Pancreas (tissue), 10 donors: ENCODE results near the gene FIBCD1. TPM values are rescaled to one million over a fixed set of nuclear protein-coding genes. Genes with fewer than 3 reads are reported as not detected.

Source experiments
- ATAC-seq, 4 donors: fragments of 200-7000 bp; cut with Tn5 transposase; one replicate each; pipeline versions ENCODE4 v1.8.0 to v1.9.1; 2020; ENCODE audit warnings: mild to moderate bottlenecking in 4 of 4, moderate library complexity in 4 of 4
- DNase-seq, 6 donors: peaks; one replicate each; pipeline ENCODE4 v3.0.0-alpha.2; 2020
- FAIRE-seq: peaks from 2 replicates; lab custom pipeline; 2012; peaks lifted over from hg19 to GRCh38; lab: Jason Lieb, UNC
- H3K27ac ChIP-seq, 4 donors: fragments of 200-600 bp; sonication (generic); 1 replicate in 3 of 4; 2 replicates in 1 of 4; pipeline versions ENCODE4 v1.5.0 to v1.8.0; 2020
- H3K27me3 ChIP-seq, 4 donors: fragments of 200-600 bp; one replicate each; pipeline ENCODE4 v1.8.0; 2021
- H3K36me3 ChIP-seq, 3 donors: fragments of 200-600 bp; sonication (generic) in 1 of 3; one replicate each; pipeline versions ENCODE4 v1.5.0 to v1.8.0; 2020 to 2021
- H3K4me1 ChIP-seq, 3 donors: fragments of 200-600 bp; one replicate each; pipeline ENCODE4 v1.8.0; 2021
- H3K4me3 ChIP-seq, 4 donors: fragments of 200-600 bp; sonication (generic) in 2 of 4; one replicate each; pipeline versions ENCODE4 v1.5.0 to v1.8.0; 2020 to 2021
- H3K9me3 ChIP-seq, 4 donors: fragments of 200-600 bp; one replicate each; pipeline ENCODE4 v1.8.0; 2021
- WGBS, 2 donors: extraction: QIAGEN DNeasy Blood & Tissue Kit; methylation state at CpG; one replicate each; pipeline ENCODE4 v1.1.7; 2013; 5-methylcytosine and 5-hydroxymethylcytosine counted together
- intact Hi-C, 3 donors: fragments of 100-400 bp; cut with DNase I; formaldehyde crosslinking; loops; one replicate each; pipeline versions ENCODE4 v1.11.1 to v1.14.2; 2022
- polyA plus RNA-seq, 2 donors: library from polyadenylated mRNA; stranded (reverse); fragments of 200-250 nt; gene quantifications; one replicate each; pipeline ENCODE4 v1.2.3, GENCODE V29; 2013
- total RNA-seq, 6 donors: library from RNA; stranded (reverse); fragmentation: NEBNext Ultra II Directional in 4 of 6; extraction: Animal tissue kit (Norgen Biotek cat#: 25700) in 4 of 6; gene quantifications; one replicate each; pipeline versions ENCODE4 v1.2.1 to v1.2.4, GENCODE V29; 2021 to 2023
- TF ChIP-seq, protein P1 (sequence below), 4 donors: fragments of 200-600 bp; sonication (generic) in 3 of 4; IDR thresholded peaks; one replicate each; pipeline versions ENCODE4 v1.5.0 to v1.8.0; 2021; ENCODE audit warnings: antibody characterized with exemption in 4 of 4
- donor health status: healthy with polysubstance abuse.
- donor health status: DM: no; HTN: no; CAD: no; lungs with moderate emphysema.
- donor health status: DM: no; HTN: no; CAD: no.
- donor health status: control.
- donor health status: control.
- donor health status: Bipolar disorder and iron deficiency.
- donor health status: DM: yes; HTN: yes; CAD: no.
- donor health status: DM: no; HTN: no; CAD: no.
- donor health status: DM: no; HTN: no; CAD: no.
- donor health status: DM: yes; HTN: yes; CAD: no.

The FIBCD1 gene
- total and polyA plus RNA-seq, 8 donors = 0.47 TPM; not detected in 7

DNA sequence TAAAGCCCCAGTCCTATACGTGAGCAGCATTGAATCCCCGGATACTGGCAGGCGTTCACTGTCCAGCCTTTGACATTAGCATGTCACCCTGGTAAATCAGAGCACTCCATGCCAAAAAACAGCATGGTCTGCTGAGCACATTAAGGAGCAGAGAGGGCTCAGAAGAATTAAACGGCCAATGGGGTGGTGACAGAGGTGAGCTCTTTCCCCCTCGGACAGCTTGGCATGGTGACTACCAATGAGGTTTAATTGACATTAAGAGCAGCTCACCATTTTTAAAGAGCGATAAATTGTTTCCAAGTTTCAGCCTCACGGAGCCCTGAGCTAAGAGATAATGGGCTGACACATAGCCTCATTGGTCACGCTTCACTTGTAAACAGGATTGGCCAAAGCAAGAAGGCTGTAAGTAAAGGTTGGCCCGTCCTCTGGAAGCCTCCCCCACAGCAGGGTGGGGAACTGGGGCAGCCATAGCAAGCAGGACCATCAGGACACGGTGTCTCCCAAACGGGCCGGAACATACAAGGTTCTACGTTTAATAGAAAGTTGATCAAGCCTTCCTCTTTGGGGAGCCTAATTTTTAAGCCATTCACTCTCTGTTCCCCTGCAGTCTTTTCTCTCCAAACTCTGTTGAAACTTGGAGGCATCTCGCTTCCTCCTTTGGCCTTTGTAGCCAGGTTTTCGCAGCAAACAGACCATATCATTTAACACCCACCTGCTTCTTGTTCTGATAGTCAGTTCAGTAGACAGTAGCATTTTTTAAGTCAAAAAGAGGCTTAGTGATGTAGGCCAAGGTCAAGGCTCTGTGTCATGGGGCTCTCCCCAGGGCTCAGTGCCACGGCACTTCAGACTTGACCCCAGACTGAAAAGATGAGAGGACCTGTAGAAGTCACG lies 68.3 kb downstream of the FIBCD1 start:
- intact Hi-C loops = no loop called here
- no peak overlapping the region for H3K27ac ChIP-seq

DNA sequence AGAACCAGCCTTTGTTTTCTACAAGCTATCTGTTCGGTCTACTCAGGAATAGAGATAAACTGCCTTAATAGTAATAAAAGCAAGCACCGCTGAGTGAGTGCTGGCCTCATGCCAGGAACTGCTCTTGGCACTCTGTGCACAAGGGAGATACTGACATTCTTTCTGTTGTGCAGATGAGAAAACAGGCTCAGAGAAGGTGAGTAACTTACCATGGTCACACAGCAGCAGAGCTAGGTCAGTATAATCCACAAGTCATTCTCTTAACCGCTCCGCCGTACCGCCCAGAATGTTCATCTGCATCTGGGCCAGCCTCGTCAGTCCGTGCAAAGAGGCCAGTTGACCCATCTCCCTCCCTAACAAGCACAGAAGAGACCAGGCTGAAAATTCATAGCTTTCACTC lies 69.8 kb downstream of the FIBCD1 start:
- ATAC-seq (no peak), FAIRE-seq (no peak), DNase-seq (peak in 4 of 6 donors; percentile 21 to 72 (median 44))
- TF ChIP-seq, protein P1, sequence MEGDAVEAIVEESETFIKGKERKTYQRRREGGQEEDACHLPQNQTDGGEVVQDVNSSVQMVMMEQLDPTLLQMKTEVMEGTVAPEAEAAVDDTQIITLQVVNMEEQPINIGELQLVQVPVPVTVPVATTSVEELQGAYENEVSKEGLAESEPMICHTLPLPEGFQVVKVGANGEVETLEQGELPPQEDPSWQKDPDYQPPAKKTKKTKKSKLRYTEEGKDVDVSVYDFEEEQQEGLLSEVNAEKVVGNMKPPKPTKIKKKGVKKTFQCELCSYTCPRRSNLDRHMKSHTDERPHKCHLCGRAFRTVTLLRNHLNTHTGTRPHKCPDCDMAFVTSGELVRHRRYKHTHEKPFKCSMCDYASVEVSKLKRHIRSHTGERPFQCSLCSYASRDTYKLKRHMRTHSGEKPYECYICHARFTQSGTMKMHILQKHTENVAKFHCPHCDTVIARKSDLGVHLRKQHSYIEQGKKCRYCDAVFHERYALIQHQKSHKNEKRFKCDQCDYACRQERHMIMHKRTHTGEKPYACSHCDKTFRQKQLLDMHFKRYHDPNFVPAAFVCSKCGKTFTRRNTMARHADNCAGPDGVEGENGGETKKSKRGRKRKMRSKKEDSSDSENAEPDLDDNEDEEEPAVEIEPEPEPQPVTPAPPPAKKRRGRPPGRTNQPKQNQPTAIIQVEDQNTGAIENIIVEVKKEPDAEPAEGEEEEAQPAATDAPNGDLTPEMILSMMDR (IDR thresholded peaks at IDR 0.05) = no peak
- Histone ChIP-seq H3K27me3 (no peaks in the 10 kb centered on the region), H3K36me3 (peaks cover 0 to 9% (median 3%) of the 10 kb centered on the region in 3 donors), H3K9me3 (no peaks in the 10 kb centered on the region), H3K27ac (no peak overlapping the region), H3K4me1 (peaks cover 8 to 16% (median 11%) of the 10 kb centered on the region in 3 donors), H3K4me3 (no peak overlapping the region)
- intact Hi-C loops = loop anchor here in 2 of 3 donors (5.0 to 10.0 kb wide), 2 partner anchors 73 to 164 kb away; no protein-coding TSS in a partner anchor
- WGBS, 2 donors = 73% methylated on average over 8 of the region's 8 CpGs

More for the DNA sequence above, 68.3 kb downstream of the FIBCD1 start:
- FAIRE-seq (no peak), ATAC-seq (no peak), DNase-seq (peak in 1 of 6 donors; percentile 17)
- 91 to 92% methylated on average over 17 of the region's 17 CpGs for WGBS, 2 donors
- TF ChIP-seq, protein P1 (IDR thresholded peaks at IDR 0.05) = no peak
- Histone ChIP-seq H3K27me3 (no peaks in the 10 kb centered on the region), H3K4me3 (no peak overlapping the region), H3K9me3 (no peaks in the 10 kb centered on the region), H3K4me1 (peaks cover 8 to 16% (median 11%) of the 10 kb centered on the region in 3 donors), H3K36me3 (peaks cover 0 to 24% (median 11%) of the 10 kb centered on the region in 3 donors)

DNA sequence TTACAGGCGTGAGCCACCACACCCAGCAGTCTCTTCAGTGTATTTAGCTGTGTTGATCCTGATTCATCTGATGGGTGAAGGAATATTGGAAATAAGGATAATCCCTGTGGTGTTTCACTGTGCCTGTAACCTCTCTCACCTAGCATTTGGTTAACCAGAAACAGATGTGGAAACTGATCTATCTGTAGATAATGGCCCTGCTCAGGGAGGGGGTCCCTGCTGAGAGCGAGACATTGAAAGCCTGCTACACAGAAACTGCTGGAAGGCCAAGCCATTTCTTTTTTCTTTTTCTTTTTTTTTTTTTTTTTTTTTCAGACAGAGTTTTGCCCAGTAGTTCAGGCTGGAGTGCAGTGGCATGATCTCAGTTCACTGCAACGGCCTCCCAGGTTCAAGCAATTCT lies 70.8 kb downstream of the FIBCD1 start:
- Histone ChIP-seq H3K27me3 (no peaks in the 10 kb centered on the region), H3K9me3 (no peaks in the 10 kb centered on the region), H3K36me3 (peaks cover 0 to 9% (median 0%) of the 10 kb centered on the region in 3 donors), H3K27ac (no peak overlapping the region), H3K4me1 (peaks cover 6 to 14% (median 9%) of the 10 kb centered on the region in 3 donors), H3K4me3 (no peak overlapping the region)
- ATAC-seq = no peak
- no peak for DNase-seq
- FAIRE-seq = no peak
- TF ChIP-seq, protein P1 (IDR thresholded peaks at IDR 0.05) = no peak
- intact Hi-C loops = loop anchor here in 2 of 3 donors (5.0 to 10.0 kb wide), 2 partner anchors 74 to 163 kb away; no protein-coding TSS in a partner anchor
- 93 to 96% methylated on average over 3 of the region's 3 CpGs for WGBS, 2 donors

DNA sequence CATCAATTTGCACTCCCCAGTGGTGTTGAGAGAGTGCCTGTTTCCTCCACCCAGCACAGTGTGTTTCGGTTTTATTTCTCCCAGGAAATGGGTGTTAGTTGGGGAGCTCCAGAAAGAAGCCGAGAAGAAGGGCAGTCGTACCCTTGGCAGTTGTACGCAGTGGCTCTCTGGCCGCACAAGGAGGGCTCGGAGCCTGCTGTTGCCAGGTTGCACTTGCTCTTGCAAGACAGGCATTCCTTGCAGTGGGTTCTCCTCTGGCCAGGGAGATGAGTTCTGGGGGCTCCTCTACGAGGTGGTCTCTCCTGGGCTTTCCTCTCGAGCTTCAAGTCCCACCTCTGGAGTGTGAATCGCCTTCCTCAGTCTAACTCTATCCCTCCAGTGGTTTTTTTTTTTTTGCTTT lies 71.5 kb downstream of the FIBCD1 start:
- ATAC-seq (no peak), DNase-seq (no peak), FAIRE-seq (no peak)
- no peaks in the 10 kb centered on the region for H3K27me3 ChIP-seq
- intact Hi-C loops = loop anchor here in 2 of 3 donors (5.0 to 10.0 kb wide), 2 partner anchors 75 to 163 kb away; no protein-coding TSS in a partner anchor
- no peak overlapping the region for H3K4me3 ChIP-seq
- 92 to 94% methylated on average over 9 of the region's 9 CpGs for WGBS, 2 donors
- H3K27ac ChIP-seq = no peak overlapping the region
- H3K4me1 ChIP-seq = peaks cover 0 to 7% (median 2%) of the 10 kb centered on the region in 3 donors
- peaks cover 0 to 9% (median 0%) of the 10 kb centered on the region in 3 donors for H3K36me3 ChIP-seq
- H3K9me3 ChIP-seq = no peaks in the 10 kb centered on the region
- TF ChIP-seq, protein P1 (IDR thresholded peaks at IDR 0.05) = no peak
